OCI-LY3 (cell line): Measurements from ENCODE around the gene KPNA4.

Source experiments
- H2AFZ ChIP-seq: fragments of 200-600, 300-600 bp; shearing (Covaris generic); 2 replicates; pipeline ENCODE4 v1.6.0; 2014; ENCODE audit warnings: antibody characterized with exemption, low read depth, low read length
- H3K27ac ChIP-seq: fragments of 200-600, 300-600 bp; sonication (generic); 2 replicates; pipeline ENCODE4 v1.5.1; 2014; ENCODE audit warnings: mild to moderate bottlenecking, low read length, moderate library complexity, mixed read lengths
- H3K27me3 ChIP-seq: fragments of 200-600, 300-600 bp; sonication (generic); 2 replicates; pipeline ENCODE4 v1.6.1; 2014; ENCODE audit warnings: low read depth, low read length, mixed read lengths
- H3K36me3 ChIP-seq: fragments of 200-600, 300-600 bp; sonication (generic); replicated peaks from 2 replicates; pipeline ENCODE3; 2014; ENCODE audit warnings: low read depth, low read length, mixed read lengths
- H3K4me1 ChIP-seq: fragments of 300-600, 200-600 bp; sonication (generic); 2 replicates; pipeline ENCODE4 v1.6.1; 2014; ENCODE audit warnings: low read length, mixed read lengths
- H3K4me2 ChIP-seq: fragments of 200-600, 300-600 bp; sonication (generic); 2 replicates; pipeline ENCODE4 v1.6.1; 2014; ENCODE audit warnings: low read length, mixed read lengths
- H3K4me3 ChIP-seq: fragments of 300-600, 200-600 bp; sonication (generic); 2 replicates; pipeline ENCODE4 v1.5.1; 2014; ENCODE audit warnings: antibody characterized with exemption, mild to moderate bottlenecking, low read length, moderate library complexity
- H3K79me2 ChIP-seq: fragments of 300-600, 200-600 bp; shearing (Covaris generic); 2 replicates; pipeline ENCODE4 v1.6.1; 2014; ENCODE audit warnings: mild to moderate bottlenecking, low read length, mixed read lengths
- H3K9ac ChIP-seq: fragments of 300-600, 200-600 bp; shearing (Covaris generic); 2 replicates; pipeline ENCODE4 v1.6.0; 2014; ENCODE audit warnings: mild to moderate bottlenecking, low read length, moderate library complexity
- H3K9me3 ChIP-seq: fragments of 200-600, 300-600 bp; shearing (Covaris generic); 2 replicates; pipeline ENCODE4 v1.6.1; 2014; ENCODE audit warnings: low read length, mixed read lengths; ENCODE audit not compliant: insufficient read depth
- H4K20me1 ChIP-seq: fragments of 200-600, 300-600 bp; sonication (generic); 2 replicates; pipeline ENCODE4 v1.6.1; 2016; ENCODE audit warnings: low read length, mixed read lengths; ENCODE audit not compliant: insufficient read depth
- EZH2phosphoT487 ChIP-seq: fragments of 200-600 bp; shearing (Covaris generic); IDR thresholded peaks from 2 replicates; pipeline ENCODE4 v1.6.1; 2018; ENCODE audit warnings: antibody characterized with exemption, mixed run types, low read depth
- TF ChIP-seq, protein P1 (sequence below): fragments of 200-600, 300-600 bp; sonication (generic); IDR thresholded peaks from 2 replicates; pipeline ENCODE4 v1.5.1; 2014; ENCODE audit warnings: antibody characterized with exemption, low read length, low read depth

KPNA4 gene

DNA sequence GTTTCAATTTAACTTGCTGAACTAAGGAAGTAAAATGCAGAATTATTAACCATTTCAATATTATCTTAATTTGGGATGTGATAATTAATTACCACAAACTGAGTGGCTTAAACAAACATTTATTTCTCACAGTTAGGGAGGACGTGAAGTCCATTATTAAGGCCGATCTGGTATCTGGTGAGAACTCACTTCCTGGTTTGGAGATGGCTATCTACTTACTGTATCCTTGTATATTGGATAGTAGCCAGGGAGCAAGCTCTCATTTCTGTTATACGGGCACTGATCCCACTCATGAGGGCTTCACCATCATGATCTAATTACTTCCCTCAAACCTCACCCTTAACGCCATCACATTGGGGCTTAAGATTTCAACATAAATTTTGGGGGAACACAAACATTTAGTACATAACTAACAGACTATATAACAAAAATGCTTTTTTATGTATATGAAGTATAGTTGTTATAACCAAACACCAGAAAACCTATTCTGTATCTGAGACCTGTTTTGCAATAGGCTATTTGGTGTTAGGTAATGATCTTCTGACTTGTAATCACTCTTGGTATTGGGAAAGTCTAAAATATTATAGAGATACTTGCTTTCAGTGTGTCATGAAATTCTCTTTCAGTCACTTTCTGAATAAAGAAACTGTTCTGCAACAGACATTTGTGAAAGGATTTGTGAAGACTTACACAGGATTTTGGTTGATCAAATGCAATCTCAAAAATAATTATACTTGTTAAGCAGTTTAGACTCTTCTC lies 4.7 kb upstream of the KPNA4 start:
- Histone ChIP-seq H3K4me3 (no peak overlapping the region), H4K20me1 (no peaks in the 10 kb centered on the region), H3K79me2 (peaks cover 6% of the 10 kb centered on the region; the same call in 1 of the 2 replicates), H3K9me3 (no peaks in the 10 kb centered on the region), H3K27ac (no peak overlapping the region), H3K4me2 (no peak overlapping the region), H2AFZ (no peak overlapping the region), H3K4me1 (peaks cover 11% of the 10 kb centered on the region), H3K27me3 (no peaks in the 10 kb centered on the region), H3K36me3 (no peaks in the 10 kb centered on the region), H3K9ac (no peak overlapping the region)
- TF ChIP-seq, protein P1, sequence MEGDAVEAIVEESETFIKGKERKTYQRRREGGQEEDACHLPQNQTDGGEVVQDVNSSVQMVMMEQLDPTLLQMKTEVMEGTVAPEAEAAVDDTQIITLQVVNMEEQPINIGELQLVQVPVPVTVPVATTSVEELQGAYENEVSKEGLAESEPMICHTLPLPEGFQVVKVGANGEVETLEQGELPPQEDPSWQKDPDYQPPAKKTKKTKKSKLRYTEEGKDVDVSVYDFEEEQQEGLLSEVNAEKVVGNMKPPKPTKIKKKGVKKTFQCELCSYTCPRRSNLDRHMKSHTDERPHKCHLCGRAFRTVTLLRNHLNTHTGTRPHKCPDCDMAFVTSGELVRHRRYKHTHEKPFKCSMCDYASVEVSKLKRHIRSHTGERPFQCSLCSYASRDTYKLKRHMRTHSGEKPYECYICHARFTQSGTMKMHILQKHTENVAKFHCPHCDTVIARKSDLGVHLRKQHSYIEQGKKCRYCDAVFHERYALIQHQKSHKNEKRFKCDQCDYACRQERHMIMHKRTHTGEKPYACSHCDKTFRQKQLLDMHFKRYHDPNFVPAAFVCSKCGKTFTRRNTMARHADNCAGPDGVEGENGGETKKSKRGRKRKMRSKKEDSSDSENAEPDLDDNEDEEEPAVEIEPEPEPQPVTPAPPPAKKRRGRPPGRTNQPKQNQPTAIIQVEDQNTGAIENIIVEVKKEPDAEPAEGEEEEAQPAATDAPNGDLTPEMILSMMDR: no peak
- TF ChIP-seq EZH2phosphoT487: no peak

DNA sequence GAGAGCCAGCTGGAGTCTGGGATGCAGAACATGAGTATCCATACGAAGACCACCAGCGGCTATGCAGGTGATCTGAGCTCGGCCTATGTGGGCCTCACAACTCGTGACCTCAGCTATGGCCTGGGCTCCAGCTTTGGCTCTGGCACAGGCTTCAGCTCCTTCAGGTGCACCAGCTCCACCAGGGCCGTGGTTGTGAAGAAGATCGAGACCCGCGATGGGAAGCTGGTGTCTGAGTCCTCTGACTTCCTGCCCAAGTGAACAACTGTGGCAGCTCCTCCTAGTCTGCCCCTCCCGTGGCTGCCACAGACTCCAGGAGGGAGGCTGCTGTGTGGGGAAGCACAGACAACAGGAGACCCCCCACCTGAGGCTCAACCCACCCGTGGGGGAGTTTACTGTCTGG lies 3.6 kb upstream of the KPNA4 start:
- Histone ChIP-seq H3K36me3 (no peaks in the 10 kb centered on the region), H3K4me2 (no peak overlapping the region)

DNA sequence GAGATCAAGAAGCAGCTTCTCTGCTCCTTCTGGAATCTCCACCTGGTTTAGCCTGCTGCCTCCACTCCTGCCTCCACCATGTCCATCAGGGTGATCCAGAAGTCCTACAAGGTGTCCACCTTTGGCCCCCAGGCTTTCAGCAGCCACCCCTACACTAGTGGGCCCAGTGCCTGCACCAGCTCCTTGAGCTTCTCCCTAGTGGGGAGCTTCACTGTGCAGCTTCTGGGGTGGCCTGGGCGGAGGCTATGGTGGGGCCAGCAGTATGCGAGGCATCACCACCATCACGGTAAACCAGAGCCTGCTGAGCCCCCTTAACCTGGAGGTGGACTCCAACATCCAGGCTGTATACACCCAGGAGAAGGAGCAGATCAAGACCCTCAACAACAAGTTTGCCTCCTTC lies 2.4 kb upstream of the KPNA4 start:
- peaks cover 20% of the 10 kb centered on the region for H3K4me1 ChIP-seq
- peaks cover 29% of the 10 kb centered on the region for H3K79me2 ChIP-seq
- H4K20me1 ChIP-seq: peaks cover 18% of the 10 kb centered on the region
- no peak overlapping the region for H3K4me3 ChIP-seq
- peaks cover 6% of the 10 kb centered on the region for H3K36me3 ChIP-seq
- H3K27ac ChIP-seq: no peak overlapping the region
- H3K27me3 ChIP-seq: no peaks in the 10 kb centered on the region
- no peak for TF ChIP-seq EZH2phosphoT487
- TF ChIP-seq, protein P1: no peak
- no peak overlapping the region for H3K9ac ChIP-seq
- no peaks in the 10 kb centered on the region for H3K9me3 ChIP-seq
- no peak overlapping the region for H2AFZ ChIP-seq
- H3K4me2 ChIP-seq: no peak overlapping the region

More for the DNA sequence above, 3.6 kb upstream of the KPNA4 start:
- Histone ChIP-seq H3K79me2 (peaks cover 17% of the 10 kb centered on the region), H3K27me3 (no peaks in the 10 kb centered on the region), H4K20me1 (peaks cover 5% of the 10 kb centered on the region), H3K4me1 (peaks cover 8% of the 10 kb centered on the region), H3K9me3 (no peaks in the 10 kb centered on the region), H3K27ac (no peak overlapping the region), H3K9ac (no peak overlapping the region), H2AFZ (no peak overlapping the region), H3K4me3 (no peak overlapping the region)
- no peak for TF ChIP-seq EZH2phosphoT487
- TF ChIP-seq, protein P1: no peak

DNA sequence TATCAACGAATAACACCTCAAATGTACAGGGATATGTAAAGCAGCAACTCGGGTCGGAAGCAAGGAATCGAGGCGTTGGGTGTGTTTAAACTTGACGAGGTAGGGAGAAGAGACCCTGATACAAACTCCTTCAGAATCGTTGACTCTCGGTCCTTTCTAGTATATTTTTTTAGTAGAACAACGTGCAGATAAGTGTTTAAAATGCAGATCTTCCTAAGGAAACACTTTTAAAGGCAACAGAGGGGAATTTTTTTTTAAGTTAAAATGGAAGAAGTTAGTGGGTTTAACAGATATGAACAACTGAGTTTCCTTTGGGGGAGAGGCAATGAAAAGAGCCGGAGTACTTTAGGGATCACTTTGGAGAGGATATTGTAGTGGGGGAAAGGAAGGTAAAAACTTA lies 1.1 kb upstream of the KPNA4 start:
- Histone ChIP-seq H3K9me3 (no peaks in the 10 kb centered on the region), H4K20me1 (peaks cover 30% of the 10 kb centered on the region), H3K36me3 (peaks cover 6% of the 10 kb centered on the region), H3K4me3 (peak overlapping the region; percentile 90), H3K79me2 (peaks cover 42% of the 10 kb centered on the region), H3K27ac (no peak overlapping the region), H3K4me2 (peak overlapping the region; percentile 77), H3K9ac (peak overlapping the region; percentile 93), H2AFZ (no peak overlapping the region), H3K4me1 (peaks cover 26% of the 10 kb centered on the region), H3K27me3 (no peaks in the 10 kb centered on the region)
- TF ChIP-seq, protein P1: no peak
